GM23338 (cell line): Measurements from ENCODE around the gene CACNA1A. TPM values are rescaled to one million over a fixed set of nuclear protein-coding genes. Genes with fewer than 3 reads are reported as not detected.
A peak's percentile ranks its signal among the peaks of the same experiment; 100 is the strongest.
"Not testable (repeated sequence)": the region's sequence is repeated elsewhere in the genome, so short reads cannot be mapped to it uniquely, and the experiment has no call there.

Experiments
- ATAC-seq: fragments of 200-7000 bp; cut with Tn5 transposase; 3 replicates; pipeline ENCODE4 v1.9.1; 2020
- DNase-seq: peaks from one replicate; pipeline ENCODE4 v3.0.0-alpha.2; 2015; ENCODE audit warnings: low spot score
- H2AFZ ChIP-seq: fragments of 200-600 bp; sonication (generic); 2 replicates; pipeline ENCODE4 v1.8.0; 2016; ENCODE audit warnings: antibody characterized with exemption, mild to moderate bottlenecking, moderate library complexity
- H3F3A ChIP-seq: fragments of 200-600 bp; sonication (generic); replicated peaks from 2 replicates; pipeline ENCODE4 v1.8.0; 2017; ENCODE audit warnings: antibody characterized with exemption, mixed run types, low read depth
- H3K27ac ChIP-seq: fragments of 200-600 bp; sonication (generic); 2 replicates; pipeline ENCODE4 v1.6.1; 2016; ENCODE audit warnings: low read depth
- H3K27me3 ChIP-seq: fragments of 200-600 bp; sonication (generic); 2 replicates; pipeline ENCODE4 v1.8.0; 2016; ENCODE audit warnings: mild to moderate bottlenecking, mixed run types, moderate library complexity; ENCODE audit not compliant: insufficient read depth
- H3K36me3 ChIP-seq: fragments of 200-600 bp; sonication (generic); 2 replicates; pipeline ENCODE4 v1.8.0; 2016; ENCODE audit warnings: mild to moderate bottlenecking; ENCODE audit not compliant: insufficient read depth
- H3K4me1 ChIP-seq: fragments of 200-600 bp; sonication (generic); 2 replicates; pipeline ENCODE4 v1.8.0; 2016; ENCODE audit warnings: mild to moderate bottlenecking, moderate library complexity; ENCODE audit not compliant: insufficient read depth
- H3K4me2 ChIP-seq: fragments of 200-600 bp; sonication (generic); 2 replicates; pipeline ENCODE4 v1.7.1; 2017; ENCODE audit warnings: mixed run types
- H3K4me3 ChIP-seq: fragments of 200-600 bp; sonication (generic); 2 replicates; pipeline ENCODE4 v1.6.1; 2016; ENCODE audit warnings: mixed run types
- H3K79me2 ChIP-seq: fragments of 200-600 bp; sonication (generic); replicated peaks from 2 replicates; pipeline ENCODE4 v1.8.0; 2017; ENCODE audit warnings: mild to moderate bottlenecking; ENCODE audit not compliant: insufficient read depth
- H3K9me2 ChIP-seq: fragments of 200-600 bp; sonication (generic); 2 replicates; pipeline ENCODE4 v1.8.0; 2017; ENCODE audit not compliant: insufficient read depth
- H4K20me1 ChIP-seq: fragments of 200-600 bp; sonication (generic); replicated peaks from 2 replicates; pipeline ENCODE4 v1.8.0; 2017; ENCODE audit warnings: mild to moderate bottlenecking; ENCODE audit not compliant: insufficient read depth
- H3K27ac Mint-ChIP-seq: 2 replicates; pipeline ENCODE4 v1.8.0; 2020; ENCODE audit warnings: inconsistent platforms, mild to moderate bottlenecking, moderate library complexity, mixed read lengths
- H3K27me3 Mint-ChIP-seq: 3 replicates; pipeline ENCODE4 v1.8.0; 2022; ENCODE audit warnings: low read depth, mild to moderate bottlenecking, moderate library complexity, mixed read lengths, inconsistent platforms; ENCODE audit not compliant: insufficient read depth, poor library complexity
- H3K36me3 Mint-ChIP-seq: 3 replicates; pipeline ENCODE4 v1.8.0; 2021; ENCODE audit warnings: low read depth, mild to moderate bottlenecking, inconsistent platforms, moderate library complexity, mixed read lengths
- H3K4me1 Mint-ChIP-seq: 3 replicates; pipeline ENCODE4 v1.8.0; 2020; ENCODE audit warnings: mild to moderate bottlenecking, inconsistent platforms, mixed read lengths
- H3K4me3 Mint-ChIP-seq: 3 replicates; pipeline ENCODE4 v1.8.0; 2021; ENCODE audit warnings: moderate library complexity, mild to moderate bottlenecking, inconsistent platforms, mixed read lengths
- H3K9me3 Mint-ChIP-seq: 3 replicates; pipeline ENCODE4 v1.8.0; 2020; ENCODE audit warnings: moderate library complexity, mild to moderate bottlenecking, inconsistent platforms, mixed read lengths
- STAT1 ChIP-seq: IDR thresholded peaks from one replicate; pipeline ENCODE4 v1.6.1; 2016; ENCODE audit warnings: antibody characterized with exemption; ENCODE audit not compliant: unreplicated experiment
- ZNF114 ChIP-seq: fragments of 250-450 bp; sonication (Bioruptor Pico); IDR thresholded peaks from 2 replicates; pipeline ENCODE4 v1.5.0; 2020; ENCODE audit warnings: mild to moderate bottlenecking, moderate library complexity
- polyA plus RNA-seq: library from polyadenylated mRNA; unstranded; fragments of >200 nt; fragmentation: Nextera tagmentation; extraction: Ambion mirVana; gene quantifications from 2 replicates; pipeline ENCODE4 v1.2.1, GENCODE V29; 2016
- total RNA-seq: library from RNA; depleted of rRNA; stranded (reverse); fragments of >200 nt; shearing (Covaris generic); gene quantifications from 2 replicates; pipeline ENCODE4 v1.2.3, GENCODE V29; 2014
- TF ChIP-seq, protein P1 (sequence below): fragments of 250-450 bp; sonication (Bioruptor Pico); IDR thresholded peaks from 2 replicates; pipeline ENCODE4 v1.5.0; 2020; ENCODE audit warnings: mild to moderate bottlenecking, moderate library complexity

CACNA1A gene
- total and polyA plus RNA-seq, 2 experiments from 2014 or later: 7.4 to 20.3 TPM

DNA sequence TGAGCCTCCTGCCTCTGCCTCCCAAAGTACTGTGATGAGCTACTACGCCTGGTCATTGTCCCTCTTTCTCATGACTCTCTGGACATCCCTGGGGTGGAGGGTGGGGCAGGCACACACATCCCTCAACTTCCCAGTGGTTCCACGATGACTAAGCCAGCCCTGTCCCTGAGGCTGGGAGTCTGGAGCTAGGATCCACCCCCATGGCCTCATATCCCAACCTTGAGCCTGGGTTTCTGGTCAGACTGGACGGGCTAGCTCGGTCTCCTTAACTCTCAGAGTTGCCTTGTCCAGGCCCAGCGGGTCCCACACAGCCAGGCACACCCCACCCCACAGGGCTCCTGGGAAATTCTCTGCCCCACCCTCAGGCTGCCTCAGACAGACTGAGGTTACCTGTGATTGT is 336.5 kb downstream of the CACNA1A start (continued):
- TF ChIP-seq, protein P1, sequence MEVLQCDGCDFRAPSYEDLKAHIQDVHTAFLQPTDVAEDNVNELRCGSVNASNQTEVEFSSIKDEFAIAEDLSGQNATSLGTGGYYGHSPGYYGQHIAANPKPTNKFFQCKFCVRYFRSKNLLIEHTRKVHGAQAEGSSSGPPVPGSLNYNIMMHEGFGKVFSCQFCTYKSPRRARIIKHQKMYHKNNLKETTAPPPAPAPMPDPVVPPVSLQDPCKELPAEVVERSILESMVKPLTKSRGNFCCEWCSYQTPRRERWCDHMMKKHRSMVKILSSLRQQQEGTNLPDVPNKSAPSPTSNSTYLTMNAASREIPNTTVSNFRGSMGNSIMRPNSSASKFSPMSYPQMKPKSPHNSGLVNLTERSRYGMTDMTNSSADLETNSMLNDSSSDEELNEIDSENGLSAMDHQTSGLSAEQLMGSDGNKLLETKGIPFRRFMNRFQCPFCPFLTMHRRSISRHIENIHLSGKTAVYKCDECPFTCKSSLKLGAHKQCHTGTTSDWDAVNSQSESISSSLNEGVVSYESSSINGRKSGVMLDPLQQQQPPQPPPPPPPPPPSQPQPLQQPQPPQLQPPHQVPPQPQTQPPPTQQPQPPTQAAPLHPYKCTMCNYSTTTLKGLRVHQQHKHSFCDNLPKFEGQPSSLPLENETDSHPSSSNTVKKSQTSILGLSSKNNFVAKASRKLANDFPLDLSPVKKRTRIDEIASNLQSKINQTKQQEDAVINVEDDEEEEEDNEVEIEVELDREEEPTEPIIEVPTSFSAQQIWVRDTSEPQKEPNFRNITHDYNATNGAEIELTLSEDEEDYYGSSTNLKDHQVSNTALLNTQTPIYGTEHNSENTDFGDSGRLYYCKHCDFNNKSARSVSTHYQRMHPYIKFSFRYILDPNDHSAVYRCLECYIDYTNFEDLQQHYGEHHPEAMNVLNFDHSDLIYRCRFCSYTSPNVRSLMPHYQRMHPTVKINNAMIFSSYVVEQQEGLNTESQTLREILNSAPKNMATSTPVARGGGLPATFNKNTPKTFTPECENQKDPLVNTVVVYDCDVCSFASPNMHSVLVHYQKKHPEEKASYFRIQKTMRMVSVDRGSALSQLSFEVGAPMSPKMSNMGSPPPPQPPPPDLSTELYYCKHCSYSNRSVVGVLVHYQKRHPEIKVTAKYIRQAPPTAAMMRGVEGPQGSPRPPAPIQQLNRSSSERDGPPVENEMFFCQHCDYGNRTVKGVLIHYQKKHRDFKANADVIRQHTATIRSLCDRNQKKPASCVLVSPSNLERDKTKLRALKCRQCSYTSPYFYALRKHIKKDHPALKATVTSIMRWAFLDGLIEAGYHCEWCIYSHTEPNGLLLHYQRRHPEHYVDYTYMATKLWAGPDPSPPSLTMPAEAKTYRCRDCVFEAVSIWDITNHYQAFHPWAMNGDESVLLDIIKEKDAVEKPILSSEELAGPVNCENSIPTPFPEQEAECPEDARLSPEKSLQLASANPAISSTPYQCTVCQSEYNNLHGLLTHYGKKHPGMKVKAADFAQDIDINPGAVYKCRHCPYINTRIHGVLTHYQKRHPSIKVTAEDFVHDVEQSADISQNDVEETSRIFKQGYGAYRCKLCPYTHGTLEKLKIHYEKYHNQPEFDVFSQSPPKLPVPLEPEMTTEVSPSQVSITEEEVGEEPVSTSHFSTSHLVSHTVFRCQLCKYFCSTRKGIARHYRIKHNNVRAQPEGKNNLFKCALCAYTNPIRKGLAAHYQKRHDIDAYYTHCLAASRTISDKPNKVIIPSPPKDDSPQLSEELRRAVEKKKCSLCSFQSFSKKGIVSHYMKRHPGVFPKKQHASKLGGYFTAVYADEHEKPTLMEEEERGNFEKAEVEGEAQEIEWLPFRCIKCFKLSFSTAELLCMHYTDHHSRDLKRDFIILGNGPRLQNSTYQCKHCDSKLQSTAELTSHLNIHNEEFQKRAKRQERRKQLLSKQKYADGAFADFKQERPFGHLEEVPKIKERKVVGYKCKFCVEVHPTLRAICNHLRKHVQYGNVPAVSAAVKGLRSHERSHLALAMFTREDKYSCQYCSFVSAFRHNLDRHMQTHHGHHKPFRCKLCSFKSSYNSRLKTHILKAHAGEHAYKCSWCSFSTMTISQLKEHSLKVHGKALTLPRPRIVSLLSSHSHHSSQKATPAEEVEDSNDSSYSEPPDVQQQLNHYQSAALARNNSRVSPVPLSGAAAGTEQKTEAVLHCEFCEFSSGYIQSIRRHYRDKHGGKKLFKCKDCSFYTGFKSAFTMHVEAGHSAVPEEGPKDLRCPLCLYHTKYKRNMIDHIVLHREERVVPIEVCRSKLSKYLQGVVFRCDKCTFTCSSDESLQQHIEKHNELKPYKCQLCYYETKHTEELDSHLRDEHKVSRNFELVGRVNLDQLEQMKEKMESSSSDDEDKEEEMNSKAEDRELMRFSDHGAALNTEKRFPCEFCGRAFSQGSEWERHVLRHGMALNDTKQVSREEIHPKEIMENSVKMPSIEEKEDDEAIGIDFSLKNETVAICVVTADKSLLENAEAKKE: no peak
- TF ChIP-seq ZNF114 (no peak), STAT1 (no peak)

DNA sequence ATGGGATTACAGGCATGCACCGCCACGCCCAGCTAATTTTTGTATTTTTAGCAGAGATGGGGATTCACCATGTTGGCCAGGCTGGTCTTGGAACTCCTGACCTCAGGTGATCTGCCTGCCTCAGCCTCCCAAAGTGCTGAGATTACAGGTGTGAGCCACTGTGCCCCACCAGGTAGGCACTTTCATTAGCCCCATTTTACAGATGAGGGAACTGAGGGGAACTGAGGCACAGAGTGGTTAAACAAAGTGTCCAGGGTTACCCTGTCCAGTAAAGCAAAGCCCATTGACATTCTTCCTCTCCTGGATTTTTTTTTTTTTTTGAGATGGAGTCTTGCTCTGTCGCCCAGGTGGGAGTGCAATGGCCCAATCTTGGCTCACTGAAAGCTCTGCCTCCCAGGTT is 340.1 kb downstream of the CACNA1A start:
- H4K20me1 ChIP-seq, H3K27me3 ChIP-seq, H3K4me3 Mint-ChIP-seq, H3K36me3 ChIP-seq, DNase-seq, H3K9me2 ChIP-seq, H3K4me3 ChIP-seq, H2AFZ ChIP-seq, ATAC-seq, H3K9me3 Mint-ChIP-seq: not testable (repeated sequence)
- peaks cover 15% of the 10 kb centered on the region for H3K36me3 Mint-ChIP-seq
- Histone ChIP-seq H3K4me1 (peaks cover 65% of the 10 kb centered on the region), H3K27ac (peak overlapping the region; percentile 100), H3F3A (peaks cover 36% of the 10 kb centered on the region), H3K79me2 (peaks cover 19% of the 10 kb centered on the region), H3K4me2 (peak overlapping the region; percentile 77; the same call in 1 of the 2 replicates)
- peaks cover 14% of the 10 kb centered on the region for H3K27me3 Mint-ChIP-seq
- peak overlapping the region; percentile 65; the same call in 1 of the 2 replicates for H3K27ac Mint-ChIP-seq
- peaks cover 43% of the 10 kb centered on the region for H3K4me1 Mint-ChIP-seq
